GM12892 (cell line): ENCODE results near the gene HJURP.

Experiments
- POLR2A ChIP-seq: IDR thresholded peaks from 2 replicates; pipeline ENCODE4 v1.6.1; 2011; ENCODE audit warnings: low read depth, low read length, control low read depth
- TAF1 ChIP-seq: IDR thresholded peaks from 2 replicates; pipeline ENCODE4 v1.6.1; 2011; ENCODE audit warnings: low read depth, mild to moderate bottlenecking, control low read depth, low read length, borderline replicate concordance

DNA sequence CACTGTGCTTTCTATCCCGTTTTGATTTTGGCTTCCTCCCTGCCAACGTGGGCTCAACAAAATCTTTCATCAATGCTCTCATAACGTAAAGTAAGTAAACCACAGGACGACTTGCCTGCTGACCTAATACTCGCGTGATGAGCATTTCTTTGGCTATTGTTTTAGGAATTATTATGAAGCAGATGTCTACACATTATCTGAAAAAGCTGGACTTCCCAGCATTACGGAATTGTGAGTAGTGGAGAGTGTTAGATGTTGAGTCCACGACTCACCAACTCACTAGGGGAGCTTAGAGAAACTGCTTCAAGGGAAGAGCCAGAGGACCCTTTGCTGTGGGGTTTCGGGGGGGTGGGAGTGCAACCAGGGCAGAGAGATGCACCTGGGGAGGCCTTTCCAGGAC is 21.9 kb downstream of the HJURP start:
- no peak for TF ChIP-seq TAF1
- TF ChIP-seq POLR2A: no peak
